ENCODE data around the gene LRRFIP1. TPM values are rescaled to one million over a fixed set of nuclear protein-coding genes. Genes with fewer than 3 reads are reported as not detected.

The LRRFIP1 gene
- polyA plus RNA-seq, 1 donor from 2014 or later = 96.3 TPM

- Histone ChIP-seq H2AFZ (ENCODE audit: low read depth, low read length) (no peak overlapping the region), H3K79me2 (replicated peaks; ENCODE audit: insufficient read depth, low read length) (no peaks in the 10 kb centered on the region), H3K9me3 (ENCODE audit: low read length) (no peaks in the 10 kb centered on the region), H3K27me3 (ENCODE audit: insufficient read depth, low read depth, low read length) (no peaks in the 10 kb centered on the region), H3K27ac (ENCODE audit: low read length) (no peak overlapping the region), H3K36me3 (ENCODE audit: insufficient read depth, low read length) (no peaks in the 10 kb centered on the region), H3K4me2 (ENCODE audit: low read length) (no peak overlapping the region), H3K9me2 (ENCODE audit: insufficient read depth, low read length) (no peaks in the 10 kb centered on the region), H3K9ac (ENCODE audit: low read length) (no peak overlapping the region), H4K20me1 (ENCODE audit: insufficient read depth) (no peaks in the 10 kb centered on the region), H3K4me3 (ENCODE audit: low read length) (no peak overlapping the region), H3F3A (ENCODE audit: insufficient read depth, low read length, poor library complexity, severe bottlenecking) (no peaks in the 10 kb centered on the region)
- no peak for TF ChIP-seq SMC3 (conservative IDR thresholded peaks at IDR 0.05; ENCODE audit: poor library complexity)
- TF ChIP-seq RAD21 (conservative IDR thresholded peaks at IDR 0.05) = no peak
- TF ChIP-seq REST (IDR thresholded peaks at IDR 0.05; ENCODE audit: borderline replicate concordance) = no peak
- no peak for TF ChIP-seq EZH2 (IDR thresholded peaks at IDR 0.05; ENCODE audit: borderline replicate concordance, insufficient read depth, low read length, poor library complexity, severe bottlenecking)
- TF ChIP-seq MXI1 (conservative IDR thresholded peaks at IDR 0.05; ENCODE audit: poor library complexity, severe bottlenecking) = no peak
Observed at GRCh38 chr2:237725661-237726060, 98.3 kb downstream of the LRRFIP1 start.

GRCh38 chr2:237726401-237726830, 99.0 kb downstream of the LRRFIP1 start:
- Histone ChIP-seq H2AFZ (ENCODE audit: low read depth, low read length) (no peak overlapping the region), H3K79me2 (replicated peaks; ENCODE audit: insufficient read depth, low read length) (no peaks in the 10 kb centered on the region), H3K9me2 (ENCODE audit: insufficient read depth, low read length) (no peaks in the 10 kb centered on the region), H3F3A (ENCODE audit: insufficient read depth, low read length, poor library complexity, severe bottlenecking) (no peaks in the 10 kb centered on the region), H4K20me1 (ENCODE audit: insufficient read depth) (no peaks in the 10 kb centered on the region), H3K9ac (ENCODE audit: low read length) (no peak overlapping the region), H3K27ac (ENCODE audit: low read length) (no peak overlapping the region), H3K27me3 (ENCODE audit: insufficient read depth, low read depth, low read length) (no peaks in the 10 kb centered on the region), H3K36me3 (ENCODE audit: insufficient read depth, low read length) (no peaks in the 10 kb centered on the region), H3K9me3 (ENCODE audit: low read length) (no peaks in the 10 kb centered on the region), H3K4me3 (ENCODE audit: low read length) (no peak overlapping the region), H3K4me2 (ENCODE audit: low read length) (no peak overlapping the region)
- TF ChIP-seq EP300 (conservative IDR thresholded peaks at IDR 0.05; ENCODE audit: poor library complexity, severe bottlenecking) (no peak), REST (IDR thresholded peaks at IDR 0.05; ENCODE audit: borderline replicate concordance) (no peak), CTCF (IDR thresholded peaks at IDR 0.05; ENCODE audit: poor library complexity, severe bottlenecking) (no peak), EZH2 (IDR thresholded peaks at IDR 0.05; ENCODE audit: borderline replicate concordance, insufficient read depth, low read length, poor library complexity, severe bottlenecking) (no peak), RAD21 (conservative IDR thresholded peaks at IDR 0.05) (no peak)
